ENCODE results near the gene GPSM3. TPM values are rescaled to one million over a fixed set of nuclear protein-coding genes. Genes with fewer than 3 reads are reported as not detected.

The GPSM3 gene
- total RNA-seq (2021; fragmentation: NEBNext Ultra II Directional; extraction: Animal tissue kit (Norgen Biotek cat#: 25700)) = 10 to 100 TPM in 1 of 6 experiments, 1 to 10 TPM in 5; 4.0 to 10.1 (median 7.6) TPM
- long read RNA-seq, partial matches to known transcripts = 0 of 2 reads
- long read RNA-seq, other reads (novel, unspliced or antisense) = 0 of 2 reads

- no peaks in the 10 kb centered on the region for H3K9me3 Mint-ChIP-seq
- no peak for DNase-seq
- peaks cover 56% of the 10 kb centered on the region for H3K4me1 Mint-ChIP-seq (ENCODE audit: low read depth)
Observed at GRCh38 chr6:32192608-32193039, at the start of gene GPSM3. Gene GPSM3 (minus strand): TSS chr6:32192643. CDS start chr6:32192513, 130 bp downstream.

GRCh38 chr6:32240686-32241085 lies 48.2 kb upstream of the GPSM3 start:
- Mint-ChIP-seq H3K27me3 (ENCODE audit: insufficient read depth) (peaks cover 22% of the 10 kb centered on the region), H3K9me3 (no peaks in the 10 kb centered on the region), H3K36me3 (ENCODE audit: low read depth) (no peaks in the 10 kb centered on the region), H3K27ac (no peak overlapping the region), H3K4me1 (ENCODE audit: low read depth) (peaks cover 10% of the 10 kb centered on the region), H3K4me3 (no peak overlapping the region)
- peak; percentile 35 for TF ChIP-seq CTCF (IDR thresholded peaks at IDR 0.05)
- no peak for DNase-seq

More at GRCh38 chr6:32192608-32193039, at the start of gene GPSM3:
- H3K36me3 Mint-ChIP-seq (ENCODE audit: low read depth) = peaks cover 2% of the 10 kb centered on the region
- TF ChIP-seq CTCF (IDR thresholded peaks at IDR 0.05) = no peak
- no peaks in the 10 kb centered on the region; the same call in 1 of the 2 replicates for H3K27me3 Mint-ChIP-seq (ENCODE audit: insufficient read depth)
- peak within 1 kb of the TSS; percentile 18 for H3K4me3 Mint-ChIP-seq
- peak within 1 kb of the TSS; percentile 86 for H3K27ac Mint-ChIP-seq

- no peak for DNase-seq
- H3K4me1 Mint-ChIP-seq (ENCODE audit: low read depth) = peaks cover 5% of the 10 kb centered on the region
- peaks cover 25% of the 10 kb centered on the region for H3K27me3 Mint-ChIP-seq (ENCODE audit: insufficient read depth)
- H3K36me3 Mint-ChIP-seq (ENCODE audit: low read depth) = no peaks in the 10 kb centered on the region
- H3K27ac Mint-ChIP-seq = no peak overlapping the region
- no peak for TF ChIP-seq CTCF (IDR thresholded peaks at IDR 0.05)
- no peak overlapping the region for H3K4me3 Mint-ChIP-seq
- no peaks in the 10 kb centered on the region for H3K9me3 Mint-ChIP-seq
Observed at GRCh38 chr6:32239462-32239861, 47.0 kb upstream of the GPSM3 start.

GRCh38 chr6:32234934-32235333 lies 42.5 kb upstream of the GPSM3 start:
- Mint-ChIP-seq H3K4me3 (no peak overlapping the region), H3K9me3 (no peaks in the 10 kb centered on the region), H3K36me3 (ENCODE audit: low read depth) (no peaks in the 10 kb centered on the region), H3K27me3 (ENCODE audit: insufficient read depth) (peaks cover 13% of the 10 kb centered on the region), H3K27ac (no peak overlapping the region), H3K4me1 (ENCODE audit: low read depth) (peaks cover 5% of the 10 kb centered on the region)
- TF ChIP-seq CTCF (IDR thresholded peaks at IDR 0.05) = no peak
- no peak for DNase-seq

- Mint-ChIP-seq H3K4me3 (no peak overlapping the region), H3K27ac (no peak overlapping the region), H3K27me3 (ENCODE audit: insufficient read depth) (peaks cover 16% of the 10 kb centered on the region), H3K4me1 (ENCODE audit: low read depth) (0 out of 2 replicates have a peak, but pooled peaks cover 7% of the 10 kb centered on the region), H3K9me3 (no peaks in the 10 kb centered on the region), H3K36me3 (ENCODE audit: low read depth) (no peaks in the 10 kb centered on the region)
- no peak for DNase-seq
- TF ChIP-seq CTCF (IDR thresholded peaks at IDR 0.05) = no peak
Observed at GRCh38 chr6:32226434-32226833, 34.0 kb upstream of the GPSM3 start.

Measured in HFFc6 (cell line).